Memory B cell (primary cell): ENCODE measurements around the gene ZNF716.
"Not testable (repeated sequence)": the region's sequence is repeated elsewhere in the genome, so short reads cannot be mapped to it uniquely, and the experiment has no call there.

Source experiments
- ATAC-seq: fragments of 150-1000 bp; cut with Tn5 transposase; 2 replicates; pipeline ENCODE4 v1.10.0; 2021; ENCODE audit warnings: low read depth, mild to moderate bottlenecking, moderate library complexity
- DNase-seq, 2 donors: peaks; one replicate each; pipeline ENCODE4 v3.0.0; 2022; ENCODE audit warnings: low spot score in 2 of 2
- H3K27ac Mint-ChIP-seq: one replicate; pipeline ENCODE4 v1.8.0; 2022; ENCODE audit warnings: mild to moderate bottlenecking, moderate library complexity, mixed read lengths
- H3K27me3 Mint-ChIP-seq: one replicate; pipeline ENCODE4 v1.8.0; 2022; ENCODE audit warnings: mixed read lengths
- H3K36me3 Mint-ChIP-seq: one replicate; pipeline ENCODE4 v1.8.0; 2022; ENCODE audit warnings: mild to moderate bottlenecking, mixed read lengths
- H3K4me1 Mint-ChIP-seq: one replicate; pipeline ENCODE4 v1.8.0; 2022; ENCODE audit warnings: mixed read lengths
- H3K4me3 Mint-ChIP-seq: one replicate; pipeline ENCODE4 v1.8.0; 2022; ENCODE audit warnings: mild to moderate bottlenecking, moderate library complexity, mixed read lengths
- H3K9me3 Mint-ChIP-seq: one replicate; pipeline ENCODE4 v1.8.0; 2022; ENCODE audit warnings: mixed read lengths

The ZNF716 gene

GRCh38 chr7:57449904-57450303, at the start of gene ZNF716:
Gene ZNF716, plus strand, starts transcription at chr7:57450177. Its CDS starts 112 bp downstream, at chr7:57450289.
- DNase-seq (no peak), ATAC-seq (no peak)
- no peaks in the 10 kb centered on the region for H3K36me3 Mint-ChIP-seq
- no peak within 1 kb of the TSS for H3K4me3 Mint-ChIP-seq
- no peaks in the 10 kb centered on the region for H3K27me3 Mint-ChIP-seq
- no peak within 1 kb of the TSS for H3K27ac Mint-ChIP-seq
- H3K4me1 Mint-ChIP-seq: no peaks in the 10 kb centered on the region
- H3K9me3 Mint-ChIP-seq: peaks cover 1% of the 10 kb centered on the region

GRCh38 chr7:57400531-57401155, 49.3 kb upstream of the ZNF716 start:
- no peaks in the 10 kb centered on the region for H3K27me3 Mint-ChIP-seq
- no peak for ATAC-seq
- H3K27ac Mint-ChIP-seq: no peak overlapping the region
- DNase-seq: no peak
- H3K4me1 Mint-ChIP-seq: no peaks in the 10 kb centered on the region
- no peak overlapping the region for H3K4me3 Mint-ChIP-seq
- peaks cover 7% of the 10 kb centered on the region for H3K9me3 Mint-ChIP-seq
- no peaks in the 10 kb centered on the region for H3K36me3 Mint-ChIP-seq

DNA sequence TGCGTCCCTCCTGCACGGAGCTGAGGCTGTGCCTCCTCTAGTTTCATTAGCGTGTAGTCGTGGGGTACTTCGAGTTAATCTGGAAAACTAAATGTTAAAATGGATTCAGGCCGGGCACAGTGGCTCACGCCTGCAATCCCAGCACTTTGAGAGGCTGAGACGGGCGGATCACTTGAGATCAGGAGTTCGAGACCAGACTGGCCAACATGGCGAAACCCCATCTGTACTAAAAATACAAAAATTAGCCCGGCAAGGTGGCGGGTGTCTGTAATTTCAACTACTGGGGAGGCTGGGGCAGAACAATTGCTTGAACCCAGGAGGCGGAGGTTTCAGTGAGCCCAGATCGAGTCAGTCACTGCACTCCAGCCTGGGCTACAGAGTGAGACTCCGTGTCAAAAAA, 46.9 kb upstream of the ZNF716 start:
- H3K27ac Mint-ChIP-seq, ATAC-seq, DNase-seq, H3K9me3 Mint-ChIP-seq, H3K4me3 Mint-ChIP-seq, H3K27me3 Mint-ChIP-seq, H3K4me1 Mint-ChIP-seq, H3K36me3 Mint-ChIP-seq: not testable (repeated sequence)

DNA sequence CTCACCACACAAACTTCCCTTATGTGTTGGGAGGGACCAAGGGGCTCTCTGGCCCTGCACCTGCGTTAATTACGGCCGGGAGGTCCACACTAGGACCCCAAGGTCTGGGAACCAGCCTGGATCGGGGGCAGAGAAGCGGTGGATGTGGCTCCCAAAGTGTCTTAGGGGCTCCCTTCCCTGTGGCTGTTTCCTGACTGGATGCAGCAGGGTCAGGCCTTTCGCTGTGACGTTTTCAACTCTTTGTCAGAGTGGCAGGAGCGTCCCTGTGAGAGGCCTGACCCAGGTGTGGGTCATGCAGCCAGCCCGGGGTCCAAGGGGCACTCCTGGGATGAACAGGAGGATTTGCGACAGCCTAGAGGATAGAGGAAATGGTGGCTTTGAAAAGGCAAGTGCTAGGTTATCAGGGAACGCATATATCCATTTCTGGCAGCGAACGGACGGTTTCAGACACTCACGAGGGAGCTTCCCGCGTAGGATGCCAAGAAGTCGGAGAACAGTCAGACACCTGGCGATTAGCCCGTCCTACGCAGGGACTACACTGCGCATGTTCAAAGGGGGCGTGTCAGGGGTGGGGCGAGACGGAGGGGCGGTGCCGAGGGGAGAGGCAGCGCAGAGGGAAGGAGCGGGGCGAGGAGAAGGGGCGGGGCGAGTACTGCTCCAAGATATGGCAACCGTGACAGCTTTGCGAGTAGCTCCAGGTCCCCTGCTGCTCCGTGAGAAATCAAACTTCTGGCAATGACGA, 46.2 kb upstream of the ZNF716 start:
- Mint-ChIP-seq H3K27ac (no peak overlapping the region), H3K4me3 (no peak overlapping the region), H3K9me3 (peaks cover 4% of the 10 kb centered on the region), H3K27me3 (no peaks in the 10 kb centered on the region), H3K4me1 (no peaks in the 10 kb centered on the region), H3K36me3 (no peaks in the 10 kb centered on the region)
- DNase-seq (no peak), ATAC-seq (no peak)

DNA sequence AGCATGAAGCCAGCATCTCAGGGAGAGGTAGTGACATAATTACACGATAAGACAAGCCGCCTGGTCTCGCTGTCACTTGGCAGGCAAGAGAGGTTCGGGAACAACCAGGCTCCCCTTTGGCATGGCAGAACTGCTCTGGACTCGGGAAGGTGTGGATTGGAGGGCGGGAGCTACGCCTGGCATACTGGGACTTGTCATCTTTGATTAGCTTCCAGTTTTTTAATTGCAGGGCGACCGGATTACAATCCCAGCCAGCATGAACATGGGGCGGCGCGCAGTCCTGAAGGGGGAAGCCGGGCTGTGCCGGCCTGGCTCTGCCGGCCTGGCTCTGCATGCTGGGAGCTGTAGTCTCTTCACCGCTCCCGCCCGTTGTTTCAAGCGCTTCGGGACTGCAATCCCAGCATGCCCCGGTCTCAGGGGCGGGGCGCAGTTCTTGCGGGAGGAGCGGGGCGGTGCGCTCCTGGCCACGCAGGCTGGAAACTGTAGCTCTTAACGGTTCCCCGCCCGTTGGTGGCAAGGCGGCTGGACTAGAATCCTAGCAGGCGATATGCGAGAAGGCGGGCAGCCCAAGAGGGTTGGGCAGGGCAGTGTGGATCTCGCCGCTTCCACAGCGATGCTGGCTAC, 45.5 kb upstream of the ZNF716 start:
- H3K27me3 Mint-ChIP-seq: no peaks in the 10 kb centered on the region
- no peak overlapping the region for H3K4me3 Mint-ChIP-seq
- peaks cover 6% of the 10 kb centered on the region for H3K9me3 Mint-ChIP-seq
- ATAC-seq: no peak
- H3K27ac Mint-ChIP-seq: no peak overlapping the region
- no peak for DNase-seq
- H3K4me1 Mint-ChIP-seq: no peaks in the 10 kb centered on the region
- no peaks in the 10 kb centered on the region for H3K36me3 Mint-ChIP-seq

- no peak overlapping the region for H3K27ac Mint-ChIP-seq
- ATAC-seq (no peak), DNase-seq (no peak)
- H3K4me3 Mint-ChIP-seq: no peak overlapping the region
- no peaks in the 10 kb centered on the region for H3K36me3 Mint-ChIP-seq
- H3K9me3 Mint-ChIP-seq: peaks cover 6% of the 10 kb centered on the region
- H3K27me3 Mint-ChIP-seq: no peaks in the 10 kb centered on the region
- H3K4me1 Mint-ChIP-seq: no peaks in the 10 kb centered on the region
Measured at GRCh38 chr7:57404967-57405421, 45.0 kb upstream of the ZNF716 start.

DNA sequence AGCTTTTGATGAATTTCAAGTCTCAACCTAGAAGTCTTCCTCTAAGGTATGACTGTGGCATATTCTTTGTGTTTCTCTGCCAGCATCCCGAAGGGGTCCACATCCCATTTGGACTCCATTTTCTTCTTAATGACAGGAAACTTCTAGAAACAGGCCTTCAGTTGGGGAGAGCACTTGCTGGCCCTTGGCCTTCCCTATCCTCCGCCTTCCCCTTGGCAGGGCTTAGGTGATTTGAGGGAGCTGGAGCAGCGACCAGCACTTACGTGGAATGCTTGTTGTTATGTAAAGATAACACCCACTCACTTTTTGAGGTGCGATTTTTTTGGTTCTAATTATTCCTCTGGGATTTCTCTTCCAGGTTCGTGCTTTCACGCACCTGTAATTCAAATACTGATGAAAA, 42.9 kb upstream of the ZNF716 start:
- no peaks in the 10 kb centered on the region for H3K27me3 Mint-ChIP-seq
- no peak overlapping the region for H3K27ac Mint-ChIP-seq
- H3K4me3 Mint-ChIP-seq: no peak overlapping the region
- ATAC-seq (no peak), DNase-seq (no peak)
- no peaks in the 10 kb centered on the region for H3K4me1 Mint-ChIP-seq
- H3K36me3 Mint-ChIP-seq: no peaks in the 10 kb centered on the region
- peaks cover 4% of the 10 kb centered on the region for H3K9me3 Mint-ChIP-seq

- H3K9me3 Mint-ChIP-seq: peaks cover 4% of the 10 kb centered on the region
- ATAC-seq (no peak), DNase-seq (no peak)
- H3K27ac Mint-ChIP-seq: no peak overlapping the region
- no peaks in the 10 kb centered on the region for H3K27me3 Mint-ChIP-seq
- no peak overlapping the region for H3K4me3 Mint-ChIP-seq
- no peaks in the 10 kb centered on the region for H3K36me3 Mint-ChIP-seq
- no peaks in the 10 kb centered on the region for H3K4me1 Mint-ChIP-seq
Measured at GRCh38 chr7:57412168-57412567, 37.8 kb upstream of the ZNF716 start.

DNA sequence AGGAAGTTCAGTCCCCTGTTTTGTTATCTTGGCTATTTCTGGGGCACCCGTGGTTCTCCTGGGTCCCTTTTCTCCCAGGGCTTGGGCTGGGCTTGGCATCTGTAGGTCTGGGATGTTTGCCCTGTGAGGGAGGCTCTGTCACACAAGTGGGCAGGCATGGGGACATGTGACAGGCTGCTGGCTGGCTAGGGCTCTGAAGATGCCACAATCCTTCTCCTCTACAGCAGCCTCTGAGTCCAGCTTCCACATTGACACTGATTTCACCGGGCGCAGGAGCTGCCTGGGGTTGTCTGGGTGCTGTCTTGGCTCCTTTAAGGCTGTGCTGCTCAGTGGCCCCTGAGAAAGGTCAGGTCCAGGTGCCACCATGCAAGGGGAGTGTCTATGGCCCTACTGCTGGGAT, 37.4 kb upstream of the ZNF716 start:
- no peak for ATAC-seq
- Mint-ChIP-seq H3K4me3 (no peak overlapping the region), H3K4me1 (no peaks in the 10 kb centered on the region), H3K9me3 (peaks cover 4% of the 10 kb centered on the region), H3K27me3 (no peaks in the 10 kb centered on the region), H3K27ac (no peak overlapping the region), H3K36me3 (no peaks in the 10 kb centered on the region)
- DNase-seq: no peak

GRCh38 chr7:57413529-57414398, 36.2 kb upstream of the ZNF716 start:
- Mint-ChIP-seq H3K27ac (no peak overlapping the region), H3K36me3 (no peaks in the 10 kb centered on the region), H3K4me3 (no peak overlapping the region), H3K27me3 (no peaks in the 10 kb centered on the region), H3K9me3 (peaks cover 4% of the 10 kb centered on the region), H3K4me1 (no peaks in the 10 kb centered on the region)
- DNase-seq: no peak
- ATAC-seq: no peak

DNA sequence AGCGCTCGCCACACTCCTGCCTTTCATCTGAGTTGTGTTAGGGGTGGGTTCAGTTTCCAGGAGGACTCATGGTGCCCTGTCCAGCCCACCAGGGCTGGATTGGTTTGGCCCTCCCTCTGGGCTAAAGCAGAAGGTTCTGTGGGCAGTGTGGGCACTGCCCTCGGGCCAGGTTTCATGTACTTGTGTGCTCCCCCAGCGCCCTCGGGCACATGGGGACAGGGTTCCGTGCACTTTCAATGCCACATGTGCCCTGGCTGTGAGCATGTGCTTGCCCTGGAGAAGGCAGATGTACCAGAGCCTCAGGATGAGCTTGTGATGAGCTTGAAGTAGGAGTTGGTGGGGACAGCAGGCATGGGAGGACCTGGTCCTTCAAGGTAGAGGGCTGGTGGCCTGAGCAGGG, 35.6 kb upstream of the ZNF716 start:
- peaks cover 1% of the 10 kb centered on the region for H3K9me3 Mint-ChIP-seq
- no peak for ATAC-seq
- H3K27ac Mint-ChIP-seq: no peak overlapping the region
- H3K4me1 Mint-ChIP-seq: no peaks in the 10 kb centered on the region
- no peaks in the 10 kb centered on the region for H3K36me3 Mint-ChIP-seq
- H3K27me3 Mint-ChIP-seq: no peaks in the 10 kb centered on the region
- no peak for DNase-seq
- H3K4me3 Mint-ChIP-seq: no peak overlapping the region

DNA sequence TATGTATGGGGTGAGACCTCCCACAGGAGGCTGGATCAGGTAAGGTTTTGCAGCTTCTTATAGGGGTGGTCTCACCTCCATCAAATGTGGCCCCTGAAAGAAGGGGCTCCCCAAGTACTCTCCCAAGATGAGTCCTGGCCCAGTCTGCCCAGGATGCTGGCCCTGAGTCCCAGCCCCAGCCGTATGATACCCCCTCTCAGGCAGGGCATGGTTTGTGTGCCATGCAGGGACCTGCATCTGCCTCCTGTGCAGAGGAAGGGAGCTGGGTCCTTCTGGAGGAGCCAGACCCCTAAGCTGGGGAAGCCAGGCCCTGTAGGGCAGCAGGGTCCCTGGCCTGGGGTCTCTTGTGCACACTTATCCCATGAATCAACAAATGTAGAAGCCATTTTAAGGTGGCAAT, 35.1 kb upstream of the ZNF716 start:
- H3K4me3 Mint-ChIP-seq: no peak overlapping the region
- no peaks in the 10 kb centered on the region for H3K4me1 Mint-ChIP-seq
- no peaks in the 10 kb centered on the region for H3K27me3 Mint-ChIP-seq

GRCh38 chr7:57415326-57415725, 34.7 kb upstream of the ZNF716 start:
- Mint-ChIP-seq H3K36me3 (no peaks in the 10 kb centered on the region), H3K27ac (no peak overlapping the region), H3K4me1 (no peaks in the 10 kb centered on the region), H3K9me3 (peaks cover 1% of the 10 kb centered on the region), H3K4me3 (no peak overlapping the region), H3K27me3 (no peaks in the 10 kb centered on the region)
- ATAC-seq (no peak), DNase-seq (no peak)

More for the DNA sequence above, 35.1 kb upstream of the ZNF716 start:
- no peaks in the 10 kb centered on the region for H3K36me3 Mint-ChIP-seq
- H3K9me3 Mint-ChIP-seq: peaks cover 1% of the 10 kb centered on the region
- DNase-seq: no peak
- H3K27ac Mint-ChIP-seq: no peak overlapping the region
- ATAC-seq: no peak

DNA sequence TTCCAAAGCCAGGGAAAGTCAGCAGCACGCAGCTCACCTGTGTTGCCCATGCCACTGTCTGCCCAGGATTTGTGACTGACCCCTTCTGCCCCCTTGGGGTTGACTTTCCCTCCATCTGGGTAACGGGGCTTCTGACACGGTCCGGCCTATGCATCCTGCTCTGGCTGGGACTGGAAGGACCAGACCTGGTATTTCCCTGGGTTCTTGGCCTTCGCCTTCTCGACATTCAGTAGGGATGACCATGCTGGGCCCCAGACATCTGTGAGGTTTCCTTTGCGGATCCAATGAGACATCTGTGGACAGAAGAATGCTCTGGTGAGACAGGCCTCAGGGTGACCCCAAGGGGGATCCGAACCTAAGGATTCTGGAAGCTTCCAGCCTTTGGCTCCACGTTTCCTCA, 34.2 kb upstream of the ZNF716 start:
- ATAC-seq (no peak), DNase-seq (no peak)
- no peaks in the 10 kb centered on the region for H3K4me1 Mint-ChIP-seq
- H3K4me3 Mint-ChIP-seq: no peak overlapping the region
- no peak overlapping the region for H3K27ac Mint-ChIP-seq
- H3K27me3 Mint-ChIP-seq: no peaks in the 10 kb centered on the region
- peaks cover 1% of the 10 kb centered on the region for H3K9me3 Mint-ChIP-seq
- no peaks in the 10 kb centered on the region for H3K36me3 Mint-ChIP-seq
